ENCODE measurements around the gene DLG3.

GRCh38 chrX:70453024-70453618, 8.5 kb downstream of the DLG3 start:
- TF ChIP-seq CTCF (IDR thresholded peaks at IDR 0.05) (no peak), POLR2A (IDR thresholded peaks at IDR 0.05) (no peak), POLR2AphosphoS5 (IDR thresholded peaks at IDR 0.05) (no peak)
